Vagina (tissue), 2 donors: ENCODE measurements around the gene CARM1.

ENCODE experiments used
- POLR2A ChIP-seq, 2 donors: fragments of 450-650 bp; IDR thresholded peaks; one replicate each; pipeline ENCODE4 v1.6.1; 2017; ENCODE audit warnings: antibody characterized with exemption in 2 of 2, mild to moderate bottlenecking in 2 of 2, moderate library complexity in 2 of 2
- POLR2AphosphoS5 ChIP-seq, 2 donors: sonication (generic); formaldehyde crosslinking; IDR thresholded peaks; one replicate each; pipeline ENCODE4 v1.9.0; 2017; ENCODE audit warnings: antibody characterized with exemption in 2 of 2, mild to moderate bottlenecking in 2 of 2, low read depth in 1 of 2; ENCODE audit not compliant: insufficient read depth in 1 of 2
- TF ChIP-seq, protein P1 (sequence below), 3 experiments: fragments of 450-650 bp in 2 of 3; fragments of 200-600 bp in 1 of 3; sonication (generic) in 1 of 3; IDR thresholded peaks; one replicate each; pipeline ENCODE4 v1.5.1; 2017 to 2019; ENCODE audit warnings: antibody characterized with exemption in 3 of 3, mild to moderate bottlenecking in 2 of 3, moderate library complexity in 2 of 3

DNA sequence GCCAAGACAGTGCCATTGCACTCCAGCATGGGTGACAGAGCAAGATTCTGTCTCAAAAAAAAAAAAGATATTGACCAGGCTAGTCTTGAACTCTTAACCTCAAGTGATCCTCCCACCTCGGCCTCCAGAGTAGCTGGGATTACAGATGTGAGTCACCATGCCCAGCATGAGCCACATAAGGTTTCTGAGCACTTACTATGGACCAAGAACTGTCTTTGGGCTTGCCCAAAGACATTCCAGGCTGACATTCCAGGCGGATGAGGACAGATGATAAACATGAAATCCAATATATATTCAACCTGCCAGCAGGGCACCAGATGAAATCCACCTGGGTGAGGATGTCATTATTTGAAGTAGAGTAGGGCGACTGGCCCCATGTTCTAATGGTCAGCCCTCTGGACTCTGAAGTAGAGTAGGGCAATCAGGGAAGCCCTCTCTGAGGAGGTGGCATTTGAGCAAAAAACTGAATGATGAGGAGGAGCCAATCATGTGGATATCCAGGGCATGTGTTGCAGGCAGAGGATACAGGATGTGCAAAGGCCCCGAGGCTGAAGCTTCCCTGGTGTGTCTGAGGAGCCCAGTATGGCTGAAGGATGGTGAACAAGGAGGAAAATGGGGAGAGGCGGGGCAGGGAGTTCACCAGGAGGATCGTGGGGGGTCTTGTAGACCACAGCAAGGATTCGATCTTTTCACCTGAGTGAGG is 19.1 kb upstream of the CARM1 start:
- TF ChIP-seq, protein P1, sequence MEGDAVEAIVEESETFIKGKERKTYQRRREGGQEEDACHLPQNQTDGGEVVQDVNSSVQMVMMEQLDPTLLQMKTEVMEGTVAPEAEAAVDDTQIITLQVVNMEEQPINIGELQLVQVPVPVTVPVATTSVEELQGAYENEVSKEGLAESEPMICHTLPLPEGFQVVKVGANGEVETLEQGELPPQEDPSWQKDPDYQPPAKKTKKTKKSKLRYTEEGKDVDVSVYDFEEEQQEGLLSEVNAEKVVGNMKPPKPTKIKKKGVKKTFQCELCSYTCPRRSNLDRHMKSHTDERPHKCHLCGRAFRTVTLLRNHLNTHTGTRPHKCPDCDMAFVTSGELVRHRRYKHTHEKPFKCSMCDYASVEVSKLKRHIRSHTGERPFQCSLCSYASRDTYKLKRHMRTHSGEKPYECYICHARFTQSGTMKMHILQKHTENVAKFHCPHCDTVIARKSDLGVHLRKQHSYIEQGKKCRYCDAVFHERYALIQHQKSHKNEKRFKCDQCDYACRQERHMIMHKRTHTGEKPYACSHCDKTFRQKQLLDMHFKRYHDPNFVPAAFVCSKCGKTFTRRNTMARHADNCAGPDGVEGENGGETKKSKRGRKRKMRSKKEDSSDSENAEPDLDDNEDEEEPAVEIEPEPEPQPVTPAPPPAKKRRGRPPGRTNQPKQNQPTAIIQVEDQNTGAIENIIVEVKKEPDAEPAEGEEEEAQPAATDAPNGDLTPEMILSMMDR (IDR thresholded peaks at IDR 0.05) = no peak
- TF ChIP-seq POLR2A (IDR thresholded peaks at IDR 0.05) (no peak), POLR2AphosphoS5 (IDR thresholded peaks at IDR 0.05; ENCODE audit: insufficient read depth in 1 of 2, low read depth in 1 of 2) (no peak)
